ENCODE results near the gene SRBD1. TPM values are rescaled to one million over a fixed set of nuclear protein-coding genes. Genes with fewer than 3 reads are reported as not detected.
A peak's percentile ranks its signal among the peaks of the same experiment; 100 is the strongest.

SRBD1 gene
- total RNA-seq, 1 experiment from 2014 or later = 19.8 TPM

- POLR2A ChIA-PET (ENCODE audit: unreplicated experiment) = no interaction called here
- CTCF ChIA-PET = no interaction called here
- BruUV-seq (replicated peaks) = no TSS peak
Observed at GRCh38 chr2:45394842-45395241, 216.2 kb downstream of the SRBD1 start.

DNA sequence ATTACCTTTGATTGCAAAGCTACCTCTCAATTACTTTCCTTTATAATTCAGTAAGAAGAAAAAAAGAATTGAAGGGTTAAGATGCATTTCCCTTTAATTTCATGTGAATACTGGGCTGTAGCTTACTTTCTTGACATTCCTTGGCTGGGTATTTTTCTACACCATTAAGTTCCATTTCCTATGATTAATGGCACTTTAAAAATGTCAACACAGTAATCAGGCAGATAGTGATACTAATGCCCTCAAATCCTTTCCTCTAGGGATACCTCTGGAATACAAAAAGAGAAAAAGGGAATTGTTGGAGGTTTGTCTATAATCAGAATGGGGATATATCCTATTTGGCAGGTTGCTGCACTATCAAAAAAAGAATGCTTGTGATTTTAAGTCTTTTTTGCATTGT, 216.9 kb downstream of the SRBD1 start:
- Histone ChIP-seq H3K9me3 (ENCODE audit: low read length) (no peaks in the 10 kb centered on the region), H2AFZ (ENCODE audit: low read length) (no peak overlapping the region), H3K4me1 (ENCODE audit: insufficient read depth, low read length) (peaks cover 21% of the 10 kb centered on the region), H3K9ac (ENCODE audit: low read length) (no peak overlapping the region), H3K4me3 (ENCODE audit: low read length) (no peak overlapping the region), H3K36me3 (ENCODE audit: low read depth, low read length) (peaks cover 9% of the 10 kb centered on the region; the same call in 1 of the 2 replicates), H3F3A (ENCODE audit: low read length, unreplicated experiment) (no peaks in the 10 kb centered on the region), H3K9me2 (replicated peaks; ENCODE audit: low read length) (no peaks in the 10 kb centered on the region), H4K20me1 (ENCODE audit: low read length) (no peaks in the 10 kb centered on the region), H3K27ac (ENCODE audit: low read length) (no peak overlapping the region), H3K27me3 (ENCODE audit: low read length) (no peaks in the 10 kb centered on the region), H3K79me2 (ENCODE audit: low read length) (no peaks in the 10 kb centered on the region), H3K4me2 (ENCODE audit: low read length) (no peak overlapping the region)
- POLR2A ChIA-PET (ENCODE audit: unreplicated experiment) = no interaction called here
- no peak for TF ChIP-seq EZH2 (IDR thresholded peaks at IDR 0.05; ENCODE audit: low read length, unreplicated experiment)
- TF ChIP-seq, protein P1, sequence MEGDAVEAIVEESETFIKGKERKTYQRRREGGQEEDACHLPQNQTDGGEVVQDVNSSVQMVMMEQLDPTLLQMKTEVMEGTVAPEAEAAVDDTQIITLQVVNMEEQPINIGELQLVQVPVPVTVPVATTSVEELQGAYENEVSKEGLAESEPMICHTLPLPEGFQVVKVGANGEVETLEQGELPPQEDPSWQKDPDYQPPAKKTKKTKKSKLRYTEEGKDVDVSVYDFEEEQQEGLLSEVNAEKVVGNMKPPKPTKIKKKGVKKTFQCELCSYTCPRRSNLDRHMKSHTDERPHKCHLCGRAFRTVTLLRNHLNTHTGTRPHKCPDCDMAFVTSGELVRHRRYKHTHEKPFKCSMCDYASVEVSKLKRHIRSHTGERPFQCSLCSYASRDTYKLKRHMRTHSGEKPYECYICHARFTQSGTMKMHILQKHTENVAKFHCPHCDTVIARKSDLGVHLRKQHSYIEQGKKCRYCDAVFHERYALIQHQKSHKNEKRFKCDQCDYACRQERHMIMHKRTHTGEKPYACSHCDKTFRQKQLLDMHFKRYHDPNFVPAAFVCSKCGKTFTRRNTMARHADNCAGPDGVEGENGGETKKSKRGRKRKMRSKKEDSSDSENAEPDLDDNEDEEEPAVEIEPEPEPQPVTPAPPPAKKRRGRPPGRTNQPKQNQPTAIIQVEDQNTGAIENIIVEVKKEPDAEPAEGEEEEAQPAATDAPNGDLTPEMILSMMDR (conservative IDR thresholded peaks at IDR 0.05; ENCODE audit: low read depth, low read length) = no peak
- TF ChIP-seq EZH2phosphoT487 (IDR thresholded peaks at IDR 0.05; ENCODE audit: borderline replicate concordance, low read length) = no peak
- DNase-seq = peak; percentile 13
- BruUV-seq (replicated peaks) = no TSS peak
- CTCF ChIA-PET = no interaction called here
- intact Hi-C loops (cut with micrococcal nuclease) = no loop called here
- no peak; the same call in 1 of the 2 replicates for ATAC-seq

More at GRCh38 chr2:45394842-45395241, 216.2 kb downstream of the SRBD1 start:
- Histone ChIP-seq H3K36me3 (ENCODE audit: low read depth, low read length) (peaks cover 3% of the 10 kb centered on the region; the same call in 1 of the 2 replicates), H3K27ac (ENCODE audit: low read length) (no peak overlapping the region), H3K4me2 (ENCODE audit: low read length) (no peak overlapping the region), H3K9ac (ENCODE audit: low read length) (no peak overlapping the region), H3K27me3 (ENCODE audit: low read length) (no peaks in the 10 kb centered on the region), H3K9me3 (ENCODE audit: low read length) (no peaks in the 10 kb centered on the region), H3K4me1 (ENCODE audit: insufficient read depth, low read length) (peaks cover 15% of the 10 kb centered on the region), H3K9me2 (replicated peaks; ENCODE audit: low read length) (no peaks in the 10 kb centered on the region), H2AFZ (ENCODE audit: low read length) (no peak overlapping the region), H3K4me3 (ENCODE audit: low read length) (no peak overlapping the region), H3K79me2 (ENCODE audit: low read length) (no peaks in the 10 kb centered on the region), H3F3A (ENCODE audit: low read length, unreplicated experiment) (no peaks in the 10 kb centered on the region), H4K20me1 (ENCODE audit: low read length) (no peaks in the 10 kb centered on the region)
- TF ChIP-seq, protein P1 (conservative IDR thresholded peaks at IDR 0.05; ENCODE audit: low read depth, low read length) = no peak
- TF ChIP-seq EZH2 (IDR thresholded peaks at IDR 0.05; ENCODE audit: low read length, unreplicated experiment) = no peak
- no peak for TF ChIP-seq EZH2phosphoT487 (IDR thresholded peaks at IDR 0.05; ENCODE audit: borderline replicate concordance, low read length)
- intact Hi-C loops (cut with micrococcal nuclease) = no loop called here
- DNase-seq (no peak), ATAC-seq (no peak)

DNA sequence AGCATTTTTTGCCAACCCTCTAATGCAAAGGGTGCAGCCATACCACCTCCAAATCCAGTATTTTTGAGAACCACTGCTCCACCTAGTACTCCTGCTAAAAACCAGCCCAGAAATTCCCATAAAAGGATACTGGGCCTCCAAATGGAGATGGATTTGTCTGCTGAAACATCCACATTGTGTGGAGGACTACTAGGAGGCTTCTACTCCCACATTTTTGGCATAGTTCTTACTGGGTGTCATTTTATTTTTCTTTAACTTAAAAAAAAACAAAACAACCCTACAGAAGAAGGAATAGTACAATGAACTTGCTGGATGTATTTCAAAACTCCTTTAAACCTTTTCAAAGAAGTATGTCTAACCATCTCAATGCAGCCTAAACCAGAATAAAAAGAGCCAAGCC, 219.2 kb downstream of the SRBD1 start:
- intact Hi-C loops (cut with micrococcal nuclease) = no loop called here
- no peaks in the 10 kb centered on the region for H3K79me2 ChIP-seq (ENCODE audit: low read length)
- no peak overlapping the region for H3K4me3 ChIP-seq (ENCODE audit: low read length)
- H3K27me3 ChIP-seq (ENCODE audit: low read length) = no peaks in the 10 kb centered on the region
- peaks cover 39% of the 10 kb centered on the region for H3K4me1 ChIP-seq (ENCODE audit: insufficient read depth, low read length)
- H3K36me3 ChIP-seq (ENCODE audit: low read depth, low read length) = peaks cover 16% of the 10 kb centered on the region; the same call in 1 of the 2 replicates
- ChIA-PET CTCF (no interaction called here), POLR2A (ENCODE audit: unreplicated experiment) (no interaction called here)
- no TSS peak for BruUV-seq (replicated peaks)
- H3K9ac ChIP-seq (ENCODE audit: low read length) = no peak overlapping the region
- TF ChIP-seq, protein P1 (conservative IDR thresholded peaks at IDR 0.05; ENCODE audit: low read depth, low read length) = no peak
- TF ChIP-seq EZH2phosphoT487 (IDR thresholded peaks at IDR 0.05; ENCODE audit: borderline replicate concordance, low read length) (no peak), EZH2 (IDR thresholded peaks at IDR 0.05; ENCODE audit: low read length, unreplicated experiment) (no peak)
- H4K20me1 ChIP-seq (ENCODE audit: low read length) = no peaks in the 10 kb centered on the region
- no peak for DNase-seq
- no peaks in the 10 kb centered on the region for H3K9me2 ChIP-seq (replicated peaks; ENCODE audit: low read length)
- no peak for ATAC-seq
- no peak overlapping the region for H3K27ac ChIP-seq (ENCODE audit: low read length)
- no peaks in the 10 kb centered on the region for H3F3A ChIP-seq (ENCODE audit: low read length, unreplicated experiment)
- no peak overlapping the region for H3K4me2 ChIP-seq (ENCODE audit: low read length)
- no peak overlapping the region for H2AFZ ChIP-seq (ENCODE audit: low read length)
- H3K9me3 ChIP-seq (ENCODE audit: low read length) = no peaks in the 10 kb centered on the region

All from PC-3 (cell line).